H9 (cell line): ENCODE results near the gene NEGR1. TPM values are rescaled to one million over a fixed set of nuclear protein-coding genes. Genes with fewer than 3 reads are reported as not detected.

Experiments used
- DNase-seq: peaks from one replicate; pipeline ENCODE4 v3.0.0-alpha.2; 2017
- H2AFZ ChIP-seq: one replicate; pipeline ENCODE4 v1.6.1; 2013; ENCODE audit warnings: mild to moderate bottlenecking, low read length, control low read depth, moderate library complexity
- H2AK5ac ChIP-seq: 2 replicates; pipeline ENCODE4 v1.6.1; 2013; ENCODE audit warnings: low read length, control low read depth, mixed read lengths; ENCODE audit not compliant: insufficient read length
- H2BK120ac ChIP-seq: one replicate; pipeline ENCODE4 v1.6.1; 2013; ENCODE audit warnings: low read depth, mild to moderate bottlenecking, low read length, control low read depth, inconsistent platforms; ENCODE audit not compliant: poor library complexity, severe bottlenecking
- H2BK12ac ChIP-seq: 2 replicates; pipeline ENCODE4 v1.6.1; 2013; ENCODE audit warnings: low read length, control low read depth, mixed read lengths, low read depth; ENCODE audit not compliant: insufficient read length
- H2BK15ac ChIP-seq: 2 replicates; pipeline ENCODE4 v1.6.1; 2013; ENCODE audit warnings: low read depth, low read length, control low read depth
- H2BK20ac ChIP-seq: one replicate; pipeline ENCODE4 v1.6.1; 2013; ENCODE audit warnings: low read depth, mild to moderate bottlenecking, low read length, control low read depth, inconsistent platforms; ENCODE audit not compliant: poor library complexity, severe bottlenecking
- H2BK5ac ChIP-seq: 2 replicates; pipeline ENCODE4 v1.6.1; 2013; ENCODE audit warnings: low read length, control low read depth, mixed read lengths; ENCODE audit not compliant: insufficient read length
- H3K14ac ChIP-seq: 2 replicates; pipeline ENCODE4 v1.6.1; 2013; ENCODE audit warnings: low read length, control low read depth; ENCODE audit not compliant: insufficient read depth
- H3K18ac ChIP-seq: 2 replicates; pipeline ENCODE4 v1.6.1; 2013; ENCODE audit warnings: low read depth, mild to moderate bottlenecking, mixed read lengths, low read length, control low read depth; ENCODE audit not compliant: insufficient read length
- H3K23ac ChIP-seq: 2 replicates; pipeline ENCODE4 v1.6.1; 2013; ENCODE audit warnings: low read length, control low read depth, mixed read lengths, low read depth; ENCODE audit not compliant: insufficient read length
- H3K23me2 ChIP-seq: 2 replicates; pipeline ENCODE4 v1.6.1; 2013; ENCODE audit warnings: low read depth, mild to moderate bottlenecking, mixed read lengths, low read length, control low read depth; ENCODE audit not compliant: insufficient read length, poor library complexity, severe bottlenecking
- H3K27ac ChIP-seq: 2 replicates; pipeline ENCODE4 v1.5.1; 2013; ENCODE audit warnings: low read length, control low read depth, mixed read lengths, low read depth; ENCODE audit not compliant: insufficient read length
- H3K27me3 ChIP-seq: 2 replicates; pipeline ENCODE4 v1.6.1; 2013; ENCODE audit warnings: low read length, control low read depth, inconsistent platforms; ENCODE audit not compliant: insufficient read depth
- H3K4ac ChIP-seq: 2 replicates; pipeline ENCODE4 v1.6.1; 2013; ENCODE audit warnings: low read depth, mild to moderate bottlenecking, control low read depth, inconsistent platforms, low read length, moderate library complexity
- H3K4me1 ChIP-seq: 2 replicates; pipeline ENCODE4 v1.6.1; 2013; ENCODE audit warnings: low read length, control low read depth, inconsistent platforms; ENCODE audit not compliant: insufficient read depth
- H3K4me2 ChIP-seq: 2 replicates; pipeline ENCODE4 v1.6.1; 2013; ENCODE audit warnings: low read length, control low read depth, mixed read lengths; ENCODE audit not compliant: insufficient read length, insufficient read depth
- H3K56ac ChIP-seq: 2 replicates; pipeline ENCODE4 v1.6.1; 2013; ENCODE audit warnings: low read depth, mild to moderate bottlenecking, mixed read lengths, low read length, control low read depth; ENCODE audit not compliant: insufficient read length
- H3K79me1 ChIP-seq: 2 replicates; pipeline ENCODE4 v1.6.1; 2013; ENCODE audit warnings: low read depth, mild to moderate bottlenecking, moderate library complexity, low read length, control low read depth, inconsistent platforms; ENCODE audit not compliant: insufficient read depth, poor library complexity, severe bottlenecking
- H3K79me2 ChIP-seq: 2 replicates; pipeline ENCODE4 v1.6.1; 2013; ENCODE audit warnings: low read length, control low read depth, inconsistent platforms; ENCODE audit not compliant: insufficient read depth
- H3K9ac ChIP-seq: 2 replicates; pipeline ENCODE4 v1.6.1; 2013; ENCODE audit warnings: low read length, control low read depth, mixed read lengths; ENCODE audit not compliant: insufficient read length; ENCODE audit errors: extremely low read depth
- H3K9me3 ChIP-seq: one replicate; pipeline ENCODE4 v1.6.1; 2013; ENCODE audit warnings: low read depth, low read length, inconsistent platforms; ENCODE audit not compliant: control insufficient read depth
- H3T11ph ChIP-seq: one replicate; pipeline ENCODE4 v1.6.1; 2013; ENCODE audit warnings: mild to moderate bottlenecking, low read length, control low read depth, inconsistent platforms
- H4K20me1 ChIP-seq: one replicate; pipeline ENCODE4 v1.6.1; 2013; ENCODE audit not compliant: control insufficient read depth, insufficient read length, insufficient read depth
- H4K5ac ChIP-seq: 2 replicates; pipeline ENCODE4 v1.6.1; 2013; ENCODE audit warnings: low read depth, mild to moderate bottlenecking, mixed read lengths, low read length, control low read depth; ENCODE audit not compliant: insufficient read length
- H4K8ac ChIP-seq: replicated peaks from 2 replicates; pipeline ENCODE4 v1.6.1; 2013; ENCODE audit warnings: low read length, control low read depth, mixed read lengths, low read depth; ENCODE audit not compliant: insufficient read length
- H4K91ac ChIP-seq: 2 replicates; pipeline ENCODE4 v1.6.1; 2013; ENCODE audit warnings: low read depth, mild to moderate bottlenecking, moderate library complexity, mixed read lengths, low read length, control low read depth; ENCODE audit not compliant: insufficient read length
- H3K27ac Mint-ChIP-seq, 3 experiments: 2 replicates in 2 of 3; 3 replicates in 1 of 3; pipeline ENCODE4 v1.8.0; 2020 to 2021; ENCODE audit warnings: mixed read lengths in 3 of 3, mild to moderate bottlenecking in 1 of 3, moderate library complexity in 1 of 3
- H3K27me3 Mint-ChIP-seq: 2 replicates; pipeline ENCODE4 v1.8.0; 2021; ENCODE audit warnings: low read depth, mild to moderate bottlenecking, moderate library complexity, mixed read lengths
- H3K36me3 Mint-ChIP-seq, 3 experiments: 2 replicates in 2 of 3; 3 replicates in 1 of 3; pipeline ENCODE4 v1.8.0; 2020 to 2021; ENCODE audit warnings: low read depth in 3 of 3, mixed read lengths in 3 of 3; ENCODE audit not compliant: insufficient read depth in 1 of 3
- H3K4me1 Mint-ChIP-seq, 2 experiments: 2 replicates each; pipeline ENCODE4 v1.8.0; 2020; ENCODE audit warnings: mixed read lengths in 2 of 2
- H3K4me3 Mint-ChIP-seq, 2 experiments: 2 replicates in 1 of 2; 3 replicates in 1 of 2; pipeline ENCODE4 v1.8.0; 2020 to 2021; ENCODE audit warnings: mild to moderate bottlenecking in 2 of 2, mixed read lengths in 2 of 2, moderate library complexity in 1 of 2
- H3K9me3 Mint-ChIP-seq, 2 experiments: 2 replicates in 1 of 2; 3 replicates in 1 of 2; pipeline ENCODE4 v1.8.0; 2020; ENCODE audit warnings: mild to moderate bottlenecking in 2 of 2, mixed read lengths in 2 of 2, moderate library complexity in 1 of 2
- WGBS: extraction: QIAGEN DNeasy Blood & Tissue Kit; methylation state at CpG from one replicate; pipeline ENCODE4 v1.1.7; 2013; ENCODE audit warnings: missing lambda C conversion rate, low lambda C conversion rate, mixed read lengths; ENCODE audit not compliant: insufficient read length; ENCODE audit errors: extremely low coverage; 5-methylcytosine and 5-hydroxymethylcytosine counted together
- total RNA-seq: library from RNA; stranded (reverse); gene quantifications from 2 replicates; pipeline ENCODE4 v1.2.1, GENCODE V29; 2021
- TF ChIP-seq, protein P1 (sequence below): fragments of 200-600 bp; sonication (generic); conservative IDR thresholded peaks from 3 replicates; pipeline ENCODE4 v1.8.0; 2021; ENCODE audit warnings: antibody characterized with exemption, mild to moderate bottlenecking

The NEGR1 gene
- total RNA-seq, 1 experiment from 2014 or later, result 0.13 TPM

- Histone ChIP-seq H3K9me3 (no peaks in the 10 kb centered on the region), H3K79me2 (no peaks in the 10 kb centered on the region), H3K4me2 (no peak overlapping the region), H2BK5ac (no peak overlapping the region), H3T11ph (no peak overlapping the region), H3K23ac (no peak overlapping the region), H2BK15ac (no peak overlapping the region), H4K20me1 (no peaks in the 10 kb centered on the region), H3K79me1 (no peaks in the 10 kb centered on the region), H2BK120ac (no peak overlapping the region), H2AK5ac (no peak overlapping the region), H3K56ac (no peak overlapping the region), H2AFZ (no peak overlapping the region), H2BK20ac (no peak overlapping the region), H3K4ac (no peak overlapping the region), H3K27me3 (no peaks in the 10 kb centered on the region), H3K27ac (no peak overlapping the region), H3K9ac (no peak overlapping the region), H4K8ac (no peak overlapping the region), H4K5ac (no peak overlapping the region), H3K4me1 (no peaks in the 10 kb centered on the region), H3K23me2 (no peaks in the 10 kb centered on the region), H3K18ac (no peak overlapping the region), H3K14ac (no peak overlapping the region), H4K91ac (no peak overlapping the region), H2BK12ac (no peak overlapping the region)
- WGBS, result no CpG with 5 or more reads among the region's 4 CpGs
- Mint-ChIP-seq H3K36me3 (no peaks in the 10 kb centered on the region), H3K4me3 (no peak overlapping the region), H3K9me3 (0 out of 5 replicates have a peak, but pooled peaks cover 0 to 2% of the 10 kb centered on the region in 2 experiments), H3K27ac (no peak overlapping the region), H3K27me3 (no peaks in the 10 kb centered on the region), H3K4me1 (peaks cover 21 to 25% of the 10 kb centered on the region in 2 experiments)
- DNase-seq, result no peak
- TF ChIP-seq, protein P1, sequence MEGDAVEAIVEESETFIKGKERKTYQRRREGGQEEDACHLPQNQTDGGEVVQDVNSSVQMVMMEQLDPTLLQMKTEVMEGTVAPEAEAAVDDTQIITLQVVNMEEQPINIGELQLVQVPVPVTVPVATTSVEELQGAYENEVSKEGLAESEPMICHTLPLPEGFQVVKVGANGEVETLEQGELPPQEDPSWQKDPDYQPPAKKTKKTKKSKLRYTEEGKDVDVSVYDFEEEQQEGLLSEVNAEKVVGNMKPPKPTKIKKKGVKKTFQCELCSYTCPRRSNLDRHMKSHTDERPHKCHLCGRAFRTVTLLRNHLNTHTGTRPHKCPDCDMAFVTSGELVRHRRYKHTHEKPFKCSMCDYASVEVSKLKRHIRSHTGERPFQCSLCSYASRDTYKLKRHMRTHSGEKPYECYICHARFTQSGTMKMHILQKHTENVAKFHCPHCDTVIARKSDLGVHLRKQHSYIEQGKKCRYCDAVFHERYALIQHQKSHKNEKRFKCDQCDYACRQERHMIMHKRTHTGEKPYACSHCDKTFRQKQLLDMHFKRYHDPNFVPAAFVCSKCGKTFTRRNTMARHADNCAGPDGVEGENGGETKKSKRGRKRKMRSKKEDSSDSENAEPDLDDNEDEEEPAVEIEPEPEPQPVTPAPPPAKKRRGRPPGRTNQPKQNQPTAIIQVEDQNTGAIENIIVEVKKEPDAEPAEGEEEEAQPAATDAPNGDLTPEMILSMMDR, result no peak
Observed at GRCh38 chr1:71823708-71824305, 458.5 kb downstream of the NEGR1 start.
